Keratinocyte (primary cell): ENCODE results near the gene YLPM1. TPM values are rescaled to one million over a fixed set of nuclear protein-coding genes. Genes with fewer than 3 reads are reported as not detected.
"Not testable (repeated sequence)": the region's sequence is repeated elsewhere in the genome, so short reads cannot be mapped to it uniquely, and the experiment has no call there.

Experiments used
- DNase-seq: peaks from one replicate; pipeline ENCODE4 v3.0.0-alpha.2; 2011; ENCODE audit warnings: low read depth, missing footprints, low spot score
- FAIRE-seq: peaks from 2 replicates; lab custom pipeline; 2011; peaks lifted over from hg19 to GRCh38; lab: Jason Lieb, UNC
- H2AFZ ChIP-seq: 2 replicates; pipeline ENCODE4 v1.6.0; 2012; ENCODE audit warnings: low read length, control low read depth, inconsistent platforms; ENCODE audit not compliant: control insufficient read depth
- H3K27ac ChIP-seq: 2 replicates; pipeline ENCODE4 v1.5.1; 2011; ENCODE audit warnings: low read length; ENCODE audit not compliant: control insufficient read depth, insufficient read depth
- H3K27me3 ChIP-seq: 3 replicates; pipeline ENCODE4 v1.6.0; 2011; ENCODE audit warnings: low read length; ENCODE audit not compliant: control insufficient read depth, insufficient read depth; ENCODE audit errors: extremely low read depth
- H3K36me3 ChIP-seq, 2 experiments: 2 replicates in 1 of 2; 3 replicates in 1 of 2; pipeline ENCODE4 v1.5.1; 2011; ENCODE audit warnings: low read length in 2 of 2, mild to moderate bottlenecking in 1 of 2; ENCODE audit not compliant: control insufficient read depth in 2 of 2, insufficient read depth in 2 of 2; ENCODE audit errors: extremely low read depth in 1 of 2
- H3K4me1 ChIP-seq: 3 replicates; pipeline ENCODE4 v1.5.1; 2011; ENCODE audit warnings: low read length; ENCODE audit not compliant: control insufficient read depth, insufficient read depth; ENCODE audit errors: extremely low read depth
- H3K4me2 ChIP-seq: 3 replicates; pipeline ENCODE4 v1.6.0; 2011; ENCODE audit warnings: low read depth, low read length; ENCODE audit not compliant: control insufficient read depth, insufficient read depth; ENCODE audit errors: extremely low read depth
- H3K4me3 ChIP-seq, 3 experiments: fragments of 200-600 bp in 1 of 3; sonication (generic) in 1 of 3; 2 replicates in 2 of 3; 3 replicates in 1 of 3; pipeline ENCODE4 v1.5.1; 2011 to 2016; ENCODE audit warnings: low read length in 3 of 3, mild to moderate bottlenecking in 3 of 3, control low read depth in 2 of 3, inconsistent platforms in 1 of 3, low read depth in 1 of 3, mixed read lengths in 1 of 3, mixed run types in 1 of 3, moderate library complexity in 1 of 3; ENCODE audit not compliant: control insufficient read depth in 2 of 3, insufficient read depth in 2 of 3; ENCODE audit errors: extremely low read depth in 1 of 3
- H3K79me2 ChIP-seq: 2 replicates; pipeline ENCODE4 v1.6.0; 2012; ENCODE audit warnings: low read length; ENCODE audit not compliant: control insufficient read depth, insufficient read depth
- H3K9ac ChIP-seq: 3 replicates; pipeline ENCODE4 v1.6.0; 2011; ENCODE audit warnings: low read length; ENCODE audit not compliant: control insufficient read depth, insufficient read depth; ENCODE audit errors: extremely low read depth
- H3K9me1 ChIP-seq: 3 replicates; pipeline ENCODE4 v1.6.0; 2011; ENCODE audit warnings: low read length; ENCODE audit not compliant: control insufficient read depth, insufficient read depth; ENCODE audit errors: extremely low read depth
- H3K9me3 ChIP-seq: 2 replicates; pipeline ENCODE4 v1.5.1; 2012; ENCODE audit warnings: low read depth, low read length; ENCODE audit not compliant: control insufficient read depth
- H4K20me1 ChIP-seq: 3 replicates; pipeline ENCODE4 v1.6.0; 2011; ENCODE audit warnings: low read length; ENCODE audit not compliant: control insufficient read depth, insufficient read depth; ENCODE audit errors: extremely low read depth
- CTCF ChIP-seq, 3 experiments: IDR thresholded peaks in 1 of 3; conservative IDR thresholded peaks in 1 of 3; optimal IDR thresholded peaks in 1 of 3; 2 replicates in 2 of 3; 3 replicates in 1 of 3; pipeline versions ENCODE3 to v1.5.1; 2011; ENCODE audit warnings: low read length in 3 of 3, mild to moderate bottlenecking in 3 of 3, moderate library complexity in 2 of 3, control low read depth in 1 of 3, inconsistent platforms in 1 of 3; ENCODE audit not compliant: insufficient read depth in 2 of 3; ENCODE audit errors: extremely low read depth in 1 of 3
- EZH2 ChIP-seq: IDR thresholded peaks from one replicate; pipeline ENCODE4 v1.6.1; 2012; ENCODE audit warnings: inconsistent platforms, mild to moderate bottlenecking, low read length, moderate library complexity
- dilution Hi-C: fragments of 300-500 bp; cut with MboI; formaldehyde crosslinking; loops from one replicate; pipeline ENCODE4 v1.7.0; 2020; ENCODE audit warnings: low sequenced_read_pairs; ENCODE audit not compliant: extremely low pct_ligation_motif_present
- polyA plus RNA-seq, 5 experiments: library from polyadenylated mRNA; depleted of rRNA in 3 of 5; stranded (reverse) in 3 of 5; stranded (forward) in 1 of 5; unstranded in 1 of 5; fragments of >200 nt; gene quantifications; 1 replicate in 1 of 5; 2 replicates in 3 of 5; 3 replicates in 1 of 5; pipeline versions ENCODE4 v1.2.1 to v1.2.3, GENCODE V29; 2011 to 2012; ENCODE audit warnings: missing spikeins in 2 of 5, low read depth in 1 of 5, low replicate concordance in 1 of 5

Gene YLPM1
- polyA plus RNA-seq, 1 donor (not counting 4 experiments of a cell fraction or from before 2014, with no cell fraction given): 10.0 TPM

DNA sequence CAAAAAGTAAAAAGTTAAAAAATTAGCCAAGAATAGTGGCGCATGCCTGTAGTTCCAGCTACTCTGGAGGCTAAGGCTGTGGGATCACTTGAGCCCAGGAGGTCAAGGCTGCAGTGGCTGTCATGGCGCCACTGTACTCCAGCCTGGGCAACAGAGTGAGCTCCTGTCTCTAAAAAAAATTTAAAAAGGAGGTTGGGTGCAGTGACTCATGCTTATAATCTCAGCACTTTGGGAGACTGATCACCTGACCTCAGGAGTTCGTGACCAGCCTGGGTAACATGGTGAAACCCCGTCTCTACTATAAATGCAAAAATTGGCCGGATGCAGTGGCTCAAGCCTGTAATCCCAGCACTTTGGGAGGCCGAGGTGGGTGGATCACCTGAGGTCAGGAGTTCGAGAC is 8.2 kb upstream of the YLPM1 start:
- H4K20me1 ChIP-seq: no peaks in the 10 kb centered on the region
- no peaks in the 10 kb centered on the region for H3K36me3 ChIP-seq
- DNase-seq (no peak), FAIRE-seq (no peak)
- dilution Hi-C loops: no loop called here
- H3K27me3 ChIP-seq: no peaks in the 10 kb centered on the region
- no peak overlapping the region for H3K9ac ChIP-seq
- TF ChIP-seq CTCF (optimal IDR thresholded peaks at IDR 0.05 in 1 of 3, IDR thresholded peaks at IDR 0.05 in 1 of 3, conservative IDR thresholded peaks at IDR 0.05 in 1 of 3; ENCODE audit: extremely low read depth in 1 of 3, insufficient read depth in 2 of 3, low read length in 3 of 3) (no peak), EZH2 (no peak)
- H3K27ac ChIP-seq: no peak overlapping the region
- H2AFZ ChIP-seq: no peak overlapping the region
- no peaks in the 10 kb centered on the region for H3K79me2 ChIP-seq
- peaks cover 1% of the 10 kb centered on the region for H3K9me3 ChIP-seq
- H3K4me2 ChIP-seq: no peak overlapping the region
- H3K4me3 ChIP-seq: no peak overlapping the region
- no peaks in the 10 kb centered on the region for H3K9me1 ChIP-seq
- H3K4me1 ChIP-seq: no peaks in the 10 kb centered on the region

DNA sequence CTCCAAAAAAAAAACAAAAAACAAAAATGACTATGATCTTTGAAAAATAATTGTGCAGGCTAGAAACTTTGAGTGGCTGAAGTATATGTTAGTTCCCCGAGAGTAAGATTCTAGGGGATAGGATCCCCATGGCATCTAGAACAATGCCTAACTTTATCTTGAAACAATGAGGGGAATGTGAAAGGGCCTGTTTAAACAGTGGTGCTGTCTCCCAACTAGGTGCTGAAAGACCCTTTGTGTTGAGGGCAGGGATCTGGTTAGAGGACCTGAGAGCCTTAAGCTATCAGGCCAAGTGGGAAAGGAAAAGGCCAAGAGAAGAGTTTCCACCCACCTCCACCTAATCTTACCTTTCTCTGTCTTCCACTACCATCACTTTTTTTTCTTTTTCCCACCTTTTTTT is 6.8 kb upstream of the YLPM1 start:
- no peaks in the 10 kb centered on the region for H3K79me2 ChIP-seq
- H3K9me3 ChIP-seq: peaks cover 1% of the 10 kb centered on the region
- H3K4me3 ChIP-seq: no peak overlapping the region
- no peak for DNase-seq
- H4K20me1 ChIP-seq: no peaks in the 10 kb centered on the region
- TF ChIP-seq CTCF (optimal IDR thresholded peaks at IDR 0.05 in 1 of 3, IDR thresholded peaks at IDR 0.05 in 1 of 3, conservative IDR thresholded peaks at IDR 0.05 in 1 of 3; ENCODE audit: extremely low read depth in 1 of 3, insufficient read depth in 2 of 3, low read length in 3 of 3) (no peak), EZH2 (no peak)
- H2AFZ ChIP-seq: no peak overlapping the region
- no peaks in the 10 kb centered on the region for H3K36me3 ChIP-seq
- dilution Hi-C loops: no loop called here
- no peak overlapping the region for H3K4me2 ChIP-seq
- no peak overlapping the region for H3K9ac ChIP-seq
- no peaks in the 10 kb centered on the region for H3K27me3 ChIP-seq
- no peaks in the 10 kb centered on the region for H3K9me1 ChIP-seq
- H3K27ac ChIP-seq: no peak overlapping the region
- H3K4me1 ChIP-seq: no peaks in the 10 kb centered on the region
- FAIRE-seq: no peak

- H3K9ac ChIP-seq, H3K79me2 ChIP-seq, H4K20me1 ChIP-seq, H3K9me3 ChIP-seq, H3K27ac ChIP-seq, H3K4me2 ChIP-seq, H3K4me3 ChIP-seq, H3K36me3 ChIP-seq, FAIRE-seq, H3K4me1 ChIP-seq, DNase-seq, H3K27me3 ChIP-seq, dilution Hi-C loops, H2AFZ ChIP-seq, H3K9me1 ChIP-seq: not testable (repeated sequence)
These were observed 4.6 kb upstream of the YLPM1 start for GRCh38 chr14:74758505-74758904.
